ENCODE results near the gene COL9A1.

The COL9A1 gene

DNA sequence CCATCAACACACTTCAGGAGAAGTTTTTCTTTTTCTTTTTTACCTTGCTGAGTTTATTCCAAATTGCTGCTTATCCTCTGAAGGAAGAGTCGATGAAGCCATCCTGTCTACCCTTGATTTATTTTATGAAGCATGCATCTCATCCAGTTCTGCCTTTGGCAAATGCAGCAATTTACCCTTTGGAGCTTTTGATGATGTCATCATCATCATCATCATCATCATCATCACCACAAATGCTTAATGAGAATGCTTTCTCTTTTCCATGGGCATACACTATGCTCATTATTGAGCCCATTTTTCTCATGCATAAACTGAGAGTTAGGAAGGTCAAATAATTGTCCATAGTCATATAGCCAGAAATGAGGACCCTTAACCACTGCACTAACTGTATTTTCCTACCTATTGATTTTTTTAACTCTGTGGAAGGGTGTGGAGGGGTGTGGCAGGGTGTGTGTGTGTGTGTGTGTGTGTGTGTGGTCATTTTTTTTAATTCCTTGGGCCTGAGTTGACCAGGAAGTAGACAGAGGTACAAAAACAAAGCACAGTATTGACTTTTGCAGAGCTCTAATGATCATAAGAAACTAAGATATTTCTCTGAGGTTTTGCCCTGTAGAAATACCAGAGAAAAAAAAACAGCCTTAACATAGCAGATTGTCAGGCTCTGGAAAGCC, 82.8 kb downstream of the COL9A1 start:
- Histone ChIP-seq H3K36me3 (ENCODE audit: control insufficient read depth, insufficient read depth, low read length) (no peaks in the 10 kb centered on the region), H3K4me3 (ENCODE audit: insufficient read depth, low read depth, low read length) (no peak overlapping the region), H3K9me3 (ENCODE audit: control insufficient read depth, low read length) (no peaks in the 10 kb centered on the region), H3K27ac (ENCODE audit: insufficient read depth, low read depth, low read length, poor library complexity, severe bottlenecking) (no peak overlapping the region), H3K27me3 (ENCODE audit: control insufficient read depth, insufficient read depth, low read length, poor library complexity, severe bottlenecking) (no peaks in the 10 kb centered on the region), H3K4me1 (ENCODE audit: control insufficient read depth, insufficient read depth, low read length) (no peaks in the 10 kb centered on the region)
- WGBS, 2 experiments, result 80 to 93% methylated on average over 1 of the region's 1 CpG

DNA sequence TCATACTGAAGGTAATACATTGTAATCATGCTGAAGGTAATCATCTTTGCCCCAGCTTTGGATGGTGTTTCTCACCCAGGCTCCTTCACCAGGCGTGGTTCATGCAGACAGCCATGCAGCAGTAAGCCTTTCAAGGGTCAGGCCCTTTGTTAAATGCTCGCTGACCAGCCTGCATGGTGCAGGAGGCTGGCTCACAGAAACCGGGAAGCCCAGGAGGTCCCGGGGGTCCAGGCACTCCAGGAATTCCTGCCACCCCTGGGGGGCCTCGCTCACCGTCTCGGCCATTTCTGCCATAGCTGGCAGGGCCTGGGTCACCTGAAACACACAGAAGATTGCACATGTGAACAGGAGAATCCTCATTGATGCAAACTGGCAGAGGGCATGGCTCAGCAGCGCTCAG, 86.1 kb downstream of the COL9A1 start:
- no peaks in the 10 kb centered on the region for H3K27me3 ChIP-seq (ENCODE audit: control insufficient read depth, insufficient read depth, low read length, poor library complexity, severe bottlenecking)
- H3K27ac ChIP-seq (ENCODE audit: insufficient read depth, low read depth, low read length, poor library complexity, severe bottlenecking), result no peak overlapping the region
- WGBS, 2 experiments, result 53 to 57% methylated on average over 8 of the region's 8 CpGs
- H3K36me3 ChIP-seq (ENCODE audit: control insufficient read depth, insufficient read depth, low read length), result no peaks in the 10 kb centered on the region
- no peaks in the 10 kb centered on the region for H3K9me3 ChIP-seq (ENCODE audit: control insufficient read depth, low read length)
- no peaks in the 10 kb centered on the region for H3K4me1 ChIP-seq (ENCODE audit: control insufficient read depth, insufficient read depth, low read length)
- H3K4me3 ChIP-seq (ENCODE audit: insufficient read depth, low read depth, low read length), result no peak overlapping the region

DNA sequence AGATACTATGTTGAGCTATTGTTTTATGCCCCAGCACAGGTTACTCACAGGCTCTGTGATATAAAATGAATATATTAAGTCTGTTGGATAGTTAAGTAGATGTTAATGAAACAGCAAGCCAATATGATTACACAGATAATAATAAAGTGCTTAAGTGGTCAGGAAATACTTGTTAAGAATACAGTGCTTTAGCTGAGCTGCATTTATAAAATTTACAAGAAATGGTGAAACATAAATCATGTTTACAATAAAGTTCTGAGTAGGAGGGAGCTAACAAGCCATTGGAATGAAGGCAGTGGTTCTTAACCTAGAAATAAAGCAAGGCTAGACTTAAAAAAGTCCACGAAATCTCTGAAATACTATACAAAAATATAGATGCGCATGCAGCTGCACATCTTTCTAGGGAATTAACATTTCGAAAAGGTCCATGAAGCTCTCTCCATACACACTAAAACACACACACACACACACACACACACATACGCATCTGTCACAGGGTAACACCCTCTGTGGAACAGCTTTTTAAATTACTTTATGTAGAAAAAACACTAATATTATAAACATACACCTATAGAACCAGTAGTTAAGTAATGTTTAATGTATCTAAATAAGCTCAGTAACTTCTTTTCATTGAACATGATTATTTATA, 87.3 kb downstream of the COL9A1 start:
- no peak overlapping the region for H3K27ac ChIP-seq (ENCODE audit: insufficient read depth, low read depth, low read length, poor library complexity, severe bottlenecking)
- no peaks in the 10 kb centered on the region for H3K27me3 ChIP-seq (ENCODE audit: control insufficient read depth, insufficient read depth, low read length, poor library complexity, severe bottlenecking)
- 82 to 85% methylated on average over 3 to 4 of the region's 4 CpGs for WGBS, 2 experiments
- H3K4me1 ChIP-seq (ENCODE audit: control insufficient read depth, insufficient read depth, low read length), result no peaks in the 10 kb centered on the region
- no peaks in the 10 kb centered on the region for H3K9me3 ChIP-seq (ENCODE audit: control insufficient read depth, low read length)
- no peak overlapping the region for H3K4me3 ChIP-seq (ENCODE audit: insufficient read depth, low read depth, low read length)
- no peaks in the 10 kb centered on the region for H3K36me3 ChIP-seq (ENCODE audit: control insufficient read depth, insufficient read depth, low read length)

DNA sequence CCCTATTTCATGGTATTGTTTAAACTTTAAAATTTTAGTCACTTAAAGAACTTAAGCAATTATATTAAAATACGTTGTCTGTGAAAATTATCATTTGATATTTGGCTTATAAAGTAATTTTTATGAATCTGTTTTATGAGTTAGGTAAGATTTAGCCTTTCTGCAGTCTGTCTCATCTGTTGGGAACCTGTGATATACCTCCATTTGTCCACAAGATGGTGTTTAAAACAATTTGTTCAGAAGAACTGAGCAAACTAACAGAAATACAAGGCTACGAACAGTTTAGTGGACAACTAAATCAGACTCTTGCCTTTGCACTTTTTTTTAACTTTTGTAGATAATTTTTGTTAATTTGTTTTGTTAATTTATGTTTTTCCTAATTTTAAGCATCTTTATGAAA, 92.4 kb downstream of the COL9A1 start:
- H3K4me1 ChIP-seq (ENCODE audit: control insufficient read depth, insufficient read depth, low read length), result no peaks in the 10 kb centered on the region
- H3K4me3 ChIP-seq (ENCODE audit: insufficient read depth, low read depth, low read length), result no peak overlapping the region
- H3K36me3 ChIP-seq (ENCODE audit: control insufficient read depth, insufficient read depth, low read length), result no peaks in the 10 kb centered on the region
- no peak overlapping the region for H3K27ac ChIP-seq (ENCODE audit: insufficient read depth, low read depth, low read length, poor library complexity, severe bottlenecking)
- WGBS, 2 experiments, result 85 to 94% methylated on average over 2 of the region's 2 CpGs
- no peaks in the 10 kb centered on the region for H3K27me3 ChIP-seq (ENCODE audit: control insufficient read depth, insufficient read depth, low read length, poor library complexity, severe bottlenecking)
- no peaks in the 10 kb centered on the region for H3K9me3 ChIP-seq (ENCODE audit: control insufficient read depth, low read length)

DNA sequence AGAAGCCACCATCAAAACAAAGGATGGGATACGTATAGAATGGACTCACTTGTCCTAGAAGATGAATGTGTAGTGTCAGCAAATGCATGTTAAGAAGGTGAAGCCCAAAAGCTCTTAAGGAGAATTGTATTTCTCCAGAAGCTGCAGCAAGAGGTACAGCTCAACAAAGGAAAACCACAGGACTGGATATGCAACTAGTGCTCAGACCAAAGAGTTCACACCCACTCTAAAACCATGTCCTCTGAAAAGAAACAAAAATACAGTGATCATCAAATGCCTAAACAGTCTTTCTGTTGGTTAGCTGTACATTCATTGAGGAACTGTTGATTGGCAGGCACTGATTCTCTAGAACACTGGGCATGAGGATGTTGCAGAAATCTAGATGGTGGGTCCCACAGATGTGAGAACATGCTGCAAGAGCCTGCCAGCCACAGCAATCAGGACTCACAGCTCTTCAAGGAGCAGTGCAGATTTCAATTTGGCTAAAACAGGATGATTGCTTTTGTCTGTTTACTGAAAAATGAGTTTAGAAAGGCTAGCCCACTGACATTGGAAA, 94.6 kb downstream of the COL9A1 start:
- no peak overlapping the region for H3K27ac ChIP-seq (ENCODE audit: insufficient read depth, low read depth, low read length, poor library complexity, severe bottlenecking)
- no peaks in the 10 kb centered on the region for H3K4me1 ChIP-seq (ENCODE audit: control insufficient read depth, insufficient read depth, low read length)
- 77 to 81% methylated on average over 1 of the region's 1 CpG for WGBS, 2 experiments
- no peaks in the 10 kb centered on the region for H3K9me3 ChIP-seq (ENCODE audit: control insufficient read depth, low read length)
- H3K27me3 ChIP-seq (ENCODE audit: control insufficient read depth, insufficient read depth, low read length, poor library complexity, severe bottlenecking), result no peaks in the 10 kb centered on the region
- no peaks in the 10 kb centered on the region for H3K36me3 ChIP-seq (ENCODE audit: control insufficient read depth, insufficient read depth, low read length)
- H3K4me3 ChIP-seq (ENCODE audit: insufficient read depth, low read depth, low read length), result no peak overlapping the region

DNA sequence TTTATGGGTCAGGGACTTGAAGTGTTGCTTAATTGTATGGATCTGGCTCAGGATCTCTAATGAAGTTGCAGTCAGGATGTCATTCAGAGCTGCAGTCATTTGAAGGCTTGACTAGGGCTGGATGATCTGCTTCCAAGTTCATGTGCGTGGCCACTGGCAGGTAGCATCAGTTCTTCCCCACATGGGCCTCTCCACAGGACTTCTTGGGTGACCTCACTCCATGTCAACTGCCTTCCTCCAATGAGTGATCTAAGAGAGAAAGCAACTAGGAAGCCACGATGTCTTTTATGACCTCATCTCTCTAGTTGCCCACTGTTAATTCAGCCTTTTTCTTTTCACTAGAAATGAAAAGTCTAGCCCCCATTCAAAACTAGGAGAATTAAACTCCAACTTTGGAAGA, 104.1 kb downstream of the COL9A1 start:
- 87 to 94% methylated on average over 2 of the region's 2 CpGs for WGBS, 2 experiments
- no peak overlapping the region for H3K27ac ChIP-seq (ENCODE audit: insufficient read depth, low read depth, low read length, poor library complexity, severe bottlenecking)
- no peaks in the 10 kb centered on the region for H3K9me3 ChIP-seq (ENCODE audit: control insufficient read depth, low read length)
- H3K4me3 ChIP-seq (ENCODE audit: insufficient read depth, low read depth, low read length), result no peak overlapping the region
- no peaks in the 10 kb centered on the region for H3K4me1 ChIP-seq (ENCODE audit: control insufficient read depth, insufficient read depth, low read length)
- no peaks in the 10 kb centered on the region for H3K36me3 ChIP-seq (ENCODE audit: control insufficient read depth, insufficient read depth, low read length)
- no peaks in the 10 kb centered on the region for H3K27me3 ChIP-seq (ENCODE audit: control insufficient read depth, insufficient read depth, low read length, poor library complexity, severe bottlenecking)

DNA sequence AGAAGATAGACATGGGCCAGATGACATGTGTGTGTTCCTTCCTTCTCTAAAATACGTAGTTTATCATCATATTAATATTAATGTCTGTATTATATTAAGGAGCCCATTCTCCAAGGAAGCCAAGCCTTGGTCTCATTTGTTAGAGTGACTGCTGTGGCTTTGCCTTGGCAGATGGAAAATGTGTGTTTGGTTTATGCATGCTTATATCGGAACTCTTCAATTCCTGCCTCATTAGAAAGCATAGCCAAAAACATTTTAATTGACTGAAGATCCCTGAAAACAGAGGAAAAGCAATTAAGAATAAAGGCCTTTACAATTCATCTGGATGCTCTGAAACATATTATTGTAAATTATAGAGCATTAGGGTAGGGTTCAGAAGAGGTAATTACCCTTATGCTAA, 106.4 kb downstream of the COL9A1 start:
- H3K27ac ChIP-seq (ENCODE audit: insufficient read depth, low read depth, low read length, poor library complexity, severe bottlenecking), result no peak overlapping the region
- 100% methylated on average over 1 of the region's 2 CpGs; no CpG with 5 or more reads in 1 of the 2 experiments for WGBS, 2 experiments

DNA sequence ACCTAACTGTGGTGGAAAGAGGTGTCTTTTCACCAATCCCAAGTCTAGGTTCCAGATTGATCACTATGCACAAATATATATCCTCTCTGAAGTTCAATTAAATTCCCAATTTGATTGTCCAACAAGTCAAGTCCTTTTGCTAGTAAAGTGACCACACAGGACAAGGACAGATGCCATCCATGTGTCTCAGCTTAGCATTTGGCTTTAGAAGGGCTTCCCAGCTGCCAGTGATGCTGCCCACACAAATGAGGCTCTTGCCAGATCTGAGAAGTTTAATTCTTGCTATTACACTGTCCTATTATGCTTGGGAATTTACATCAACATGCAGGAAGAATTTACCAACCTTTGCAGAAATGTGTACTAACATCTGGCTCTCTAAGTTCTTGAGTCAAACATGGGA, 108.5 kb downstream of the COL9A1 start:
- no peaks in the 10 kb centered on the region for H3K36me3 ChIP-seq (ENCODE audit: control insufficient read depth, insufficient read depth, low read length)
- H3K4me3 ChIP-seq (ENCODE audit: insufficient read depth, low read depth, low read length), result no peak overlapping the region
- no peak overlapping the region for H3K27ac ChIP-seq (ENCODE audit: insufficient read depth, low read depth, low read length, poor library complexity, severe bottlenecking)
- no peaks in the 10 kb centered on the region for H3K4me1 ChIP-seq (ENCODE audit: control insufficient read depth, insufficient read depth, low read length)
- H3K27me3 ChIP-seq (ENCODE audit: control insufficient read depth, insufficient read depth, low read length, poor library complexity, severe bottlenecking), result no peaks in the 10 kb centered on the region
- no peaks in the 10 kb centered on the region for H3K9me3 ChIP-seq (ENCODE audit: control insufficient read depth, low read length)

More for the DNA sequence above, 106.4 kb downstream of the COL9A1 start:
- Histone ChIP-seq H3K4me1 (ENCODE audit: control insufficient read depth, insufficient read depth, low read length) (no peaks in the 10 kb centered on the region), H3K9me3 (ENCODE audit: control insufficient read depth, low read length) (no peaks in the 10 kb centered on the region), H3K27me3 (ENCODE audit: control insufficient read depth, insufficient read depth, low read length, poor library complexity, severe bottlenecking) (no peaks in the 10 kb centered on the region), H3K36me3 (ENCODE audit: control insufficient read depth, insufficient read depth, low read length) (no peaks in the 10 kb centered on the region), H3K4me3 (ENCODE audit: insufficient read depth, low read depth, low read length) (no peak overlapping the region)

DNA sequence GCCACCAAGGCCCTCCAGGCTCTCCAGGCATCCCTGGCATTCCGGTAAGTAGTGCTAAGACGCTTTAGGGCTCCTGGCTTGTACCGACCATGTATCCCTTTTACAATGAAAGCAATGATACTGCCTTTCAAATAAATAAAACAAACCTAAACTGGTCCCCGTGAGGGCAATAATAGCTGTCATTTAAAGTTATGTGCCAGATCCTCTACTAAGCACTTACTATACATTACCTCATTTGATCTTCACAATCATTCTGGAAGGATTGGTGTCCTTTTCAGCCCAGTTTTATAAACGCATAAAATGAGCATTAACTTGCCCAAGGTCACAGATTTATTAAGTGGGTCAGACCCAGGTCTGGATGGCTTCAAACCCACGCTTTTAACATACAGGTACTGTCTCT, 114.7 kb downstream of the COL9A1 start:
- Histone ChIP-seq H3K27ac (ENCODE audit: insufficient read depth, low read depth, low read length, poor library complexity, severe bottlenecking) (no peak overlapping the region), H3K36me3 (ENCODE audit: control insufficient read depth, insufficient read depth, low read length) (no peaks in the 10 kb centered on the region), H3K4me3 (ENCODE audit: insufficient read depth, low read depth, low read length) (no peak overlapping the region), H3K9me3 (ENCODE audit: control insufficient read depth, low read length) (no peaks in the 10 kb centered on the region), H3K27me3 (ENCODE audit: control insufficient read depth, insufficient read depth, low read length, poor library complexity, severe bottlenecking) (no peaks in the 10 kb centered on the region), H3K4me1 (ENCODE audit: control insufficient read depth, insufficient read depth, low read length) (no peaks in the 10 kb centered on the region)
- 89 to 92% methylated on average over 6 of the region's 6 CpGs for WGBS, 2 experiments

DNA sequence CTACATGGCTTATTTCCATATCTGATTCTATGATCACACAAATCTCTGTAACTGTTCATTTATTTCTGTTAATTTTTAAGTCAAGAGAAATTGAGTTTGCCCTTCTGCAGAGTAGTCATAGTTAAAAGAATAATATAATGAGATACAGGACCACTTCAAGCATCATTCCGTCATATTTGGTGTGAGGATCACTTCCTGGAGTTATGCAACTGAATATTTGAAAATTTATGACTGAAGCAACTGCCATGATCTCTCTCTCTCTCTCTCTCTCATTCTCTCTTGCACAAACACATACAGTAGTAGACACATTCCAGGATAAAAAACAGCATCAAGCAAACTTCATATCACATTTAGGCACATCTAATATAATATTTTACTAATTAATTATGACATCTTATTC, 116.4 kb downstream of the COL9A1 start:
- no peaks in the 10 kb centered on the region for H3K9me3 ChIP-seq (ENCODE audit: control insufficient read depth, low read length)
- no peaks in the 10 kb centered on the region for H3K36me3 ChIP-seq (ENCODE audit: control insufficient read depth, insufficient read depth, low read length)
- no peaks in the 10 kb centered on the region for H3K27me3 ChIP-seq (ENCODE audit: control insufficient read depth, insufficient read depth, low read length, poor library complexity, severe bottlenecking)
- no peak overlapping the region for H3K27ac ChIP-seq (ENCODE audit: insufficient read depth, low read depth, low read length, poor library complexity, severe bottlenecking)
- 86 to 100% methylated on average over 1 of the region's 1 CpG for WGBS, 2 experiments
- H3K4me3 ChIP-seq (ENCODE audit: insufficient read depth, low read depth, low read length), result no peak overlapping the region
- H3K4me1 ChIP-seq (ENCODE audit: control insufficient read depth, insufficient read depth, low read length), result no peaks in the 10 kb centered on the region
